ENCODE measurements around the gene NCAPD3. TPM values are rescaled to one million over a fixed set of nuclear protein-coding genes. Genes with fewer than 3 reads are reported as not detected.

Gene NCAPD3
- total RNA-seq, 1 experiment from 2014 or later, result 49.6 TPM

DNA sequence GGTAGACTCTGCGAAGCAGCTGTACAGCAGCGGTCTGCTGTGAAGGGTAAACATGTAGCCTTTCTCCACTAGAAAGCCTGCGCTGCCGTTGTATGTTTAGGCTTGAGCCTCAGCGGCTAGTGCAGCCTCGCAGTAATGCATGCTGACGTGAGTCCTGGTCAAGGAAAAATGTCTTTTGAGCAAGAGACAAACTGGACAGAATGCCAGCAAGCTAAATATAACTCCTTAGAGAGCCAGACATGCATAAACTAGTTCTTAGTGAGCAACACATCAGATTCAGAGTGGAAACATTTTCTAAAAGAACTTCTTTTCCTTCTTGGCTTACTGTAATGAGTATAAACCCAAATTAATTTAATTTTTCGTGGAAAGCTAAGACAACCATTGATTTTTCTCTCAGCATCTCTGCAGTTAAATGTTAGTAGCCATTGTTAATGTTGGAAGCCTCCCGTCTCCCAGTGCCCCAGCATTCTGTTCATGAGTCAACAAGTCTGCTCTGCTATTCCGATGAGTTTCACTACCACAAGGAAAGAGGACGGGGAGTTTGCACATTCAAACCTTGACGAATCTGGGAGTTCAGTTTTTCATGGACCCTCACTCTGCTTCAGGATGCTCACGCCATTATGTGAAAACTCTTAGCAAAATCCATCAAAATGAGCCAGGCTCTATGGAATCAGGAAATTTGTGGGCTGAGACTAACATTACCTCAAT, 103.5 kb downstream of the NCAPD3 start:
- no peak for DNase-seq
- Histone ChIP-seq H3K27ac (no peak overlapping the region), H4K20me1 (ENCODE audit: insufficient read depth) (no peaks in the 10 kb centered on the region), H3K4me3 (no peak overlapping the region), H3K9me2 (ENCODE audit: insufficient read depth) (no peaks in the 10 kb centered on the region), H3K4me2 (no peak overlapping the region), H3F3A (ENCODE audit: insufficient read depth, low read depth) (no peaks in the 10 kb centered on the region), H3K9me3 (ENCODE audit: insufficient read depth, low read depth) (no peaks in the 10 kb centered on the region), H3K36me3 (ENCODE audit: low read depth) (no peaks in the 10 kb centered on the region), H3K27me3 (ENCODE audit: insufficient read depth, low read depth) (peaks cover 77% of the 10 kb centered on the region), H3K79me2 (ENCODE audit: low read depth) (no peaks in the 10 kb centered on the region), H3K4me1 (replicated peaks; ENCODE audit: insufficient read depth) (no peaks in the 10 kb centered on the region), H2AFZ (no peak overlapping the region)
- POLR2A ChIA-PET (ENCODE audit: unreplicated experiment), result no interaction called here
- no TSS peak for BruUV-seq (replicated peaks)
- CTCF ChIA-PET, result no interaction called here
- TF ChIP-seq EZH2 (IDR thresholded peaks at IDR 0.05; ENCODE audit: low read depth), result no peak
- TF ChIP-seq, protein P1, sequence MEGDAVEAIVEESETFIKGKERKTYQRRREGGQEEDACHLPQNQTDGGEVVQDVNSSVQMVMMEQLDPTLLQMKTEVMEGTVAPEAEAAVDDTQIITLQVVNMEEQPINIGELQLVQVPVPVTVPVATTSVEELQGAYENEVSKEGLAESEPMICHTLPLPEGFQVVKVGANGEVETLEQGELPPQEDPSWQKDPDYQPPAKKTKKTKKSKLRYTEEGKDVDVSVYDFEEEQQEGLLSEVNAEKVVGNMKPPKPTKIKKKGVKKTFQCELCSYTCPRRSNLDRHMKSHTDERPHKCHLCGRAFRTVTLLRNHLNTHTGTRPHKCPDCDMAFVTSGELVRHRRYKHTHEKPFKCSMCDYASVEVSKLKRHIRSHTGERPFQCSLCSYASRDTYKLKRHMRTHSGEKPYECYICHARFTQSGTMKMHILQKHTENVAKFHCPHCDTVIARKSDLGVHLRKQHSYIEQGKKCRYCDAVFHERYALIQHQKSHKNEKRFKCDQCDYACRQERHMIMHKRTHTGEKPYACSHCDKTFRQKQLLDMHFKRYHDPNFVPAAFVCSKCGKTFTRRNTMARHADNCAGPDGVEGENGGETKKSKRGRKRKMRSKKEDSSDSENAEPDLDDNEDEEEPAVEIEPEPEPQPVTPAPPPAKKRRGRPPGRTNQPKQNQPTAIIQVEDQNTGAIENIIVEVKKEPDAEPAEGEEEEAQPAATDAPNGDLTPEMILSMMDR (conservative IDR thresholded peaks at IDR 0.05), result no peak
- intact Hi-C loops (cut with micrococcal nuclease; ENCODE audit: unreplicated experiment), result no loop called here

DNA sequence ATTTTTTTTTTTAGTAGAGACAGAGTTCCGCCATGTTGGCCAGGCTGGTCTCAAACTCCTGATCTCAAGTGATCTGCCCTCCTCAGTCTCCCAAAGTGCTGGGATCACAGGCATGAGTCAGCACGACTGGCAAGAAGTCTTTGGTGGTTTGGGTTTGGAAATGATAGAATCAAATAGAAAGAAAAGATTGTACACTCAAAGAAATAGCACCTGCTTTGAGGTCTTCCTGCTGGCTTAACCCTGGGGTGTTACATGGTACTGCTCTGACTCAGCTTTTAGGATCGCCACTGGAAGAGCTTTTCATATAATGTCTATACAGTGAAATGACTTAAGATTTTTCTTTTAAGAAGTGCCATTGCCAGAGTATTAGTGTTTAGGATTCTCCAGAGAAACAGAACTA, 104.7 kb downstream of the NCAPD3 start:
- Histone ChIP-seq H3K9me2 (ENCODE audit: insufficient read depth) (no peaks in the 10 kb centered on the region), H3K36me3 (ENCODE audit: low read depth) (no peaks in the 10 kb centered on the region), H3K27me3 (ENCODE audit: insufficient read depth, low read depth) (peaks cover 66% of the 10 kb centered on the region), H3K4me3 (no peak overlapping the region), H3K9me3 (ENCODE audit: insufficient read depth, low read depth) (no peaks in the 10 kb centered on the region), H4K20me1 (ENCODE audit: insufficient read depth) (no peaks in the 10 kb centered on the region), H3K27ac (no peak overlapping the region), H3K4me1 (replicated peaks; ENCODE audit: insufficient read depth) (no peaks in the 10 kb centered on the region), H2AFZ (no peak overlapping the region), H3K79me2 (ENCODE audit: low read depth) (no peaks in the 10 kb centered on the region), H3F3A (ENCODE audit: insufficient read depth, low read depth) (no peaks in the 10 kb centered on the region), H3K4me2 (no peak overlapping the region)
- no TSS peak for BruUV-seq (replicated peaks)
- no peak for DNase-seq
- TF ChIP-seq, protein P1 (conservative IDR thresholded peaks at IDR 0.05), result no peak
- no peak for TF ChIP-seq EZH2 (IDR thresholded peaks at IDR 0.05; ENCODE audit: low read depth)
- CTCF ChIA-PET, result no interaction called here
- POLR2A ChIA-PET (ENCODE audit: unreplicated experiment), result no interaction called here
- intact Hi-C loops (cut with micrococcal nuclease; ENCODE audit: unreplicated experiment), result no loop called here

DNA sequence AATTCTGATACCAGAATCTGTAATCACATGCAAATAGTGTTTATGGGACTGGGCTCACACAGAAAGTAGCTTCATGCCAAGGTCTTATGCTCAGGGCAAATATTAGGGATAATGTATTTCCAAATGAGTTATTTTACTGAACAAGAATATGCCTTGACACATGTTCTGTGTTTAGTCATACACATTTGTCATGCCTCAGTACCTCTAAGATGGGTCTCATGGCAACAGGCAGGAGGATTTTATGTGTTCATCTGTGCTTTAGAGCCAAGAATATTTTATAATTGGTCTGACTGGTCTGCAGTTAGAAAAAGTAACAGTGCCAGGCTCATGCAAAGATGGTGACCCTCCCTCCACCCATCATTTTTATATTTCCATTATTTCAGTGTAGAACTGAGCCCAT, 105.8 kb downstream of the NCAPD3 start:
- H3K9me2 ChIP-seq (ENCODE audit: insufficient read depth), result no peaks in the 10 kb centered on the region
- H3K4me1 ChIP-seq (replicated peaks; ENCODE audit: insufficient read depth), result no peaks in the 10 kb centered on the region
- no peaks in the 10 kb centered on the region for H3K36me3 ChIP-seq (ENCODE audit: low read depth)
- H3K27ac ChIP-seq, result no peak overlapping the region
- no peak overlapping the region for H3K4me2 ChIP-seq
- no peak for DNase-seq
- peaks cover 58% of the 10 kb centered on the region for H3K27me3 ChIP-seq (ENCODE audit: insufficient read depth, low read depth)
- no peak overlapping the region for H3K4me3 ChIP-seq
- H3K9me3 ChIP-seq (ENCODE audit: insufficient read depth, low read depth), result no peaks in the 10 kb centered on the region
- no TSS peak for BruUV-seq (replicated peaks)
- TF ChIP-seq, protein P1 (conservative IDR thresholded peaks at IDR 0.05), result no peak
- no peak for TF ChIP-seq EZH2 (IDR thresholded peaks at IDR 0.05; ENCODE audit: low read depth)
- no peak overlapping the region for H2AFZ ChIP-seq
- ChIA-PET CTCF (no interaction called here), POLR2A (ENCODE audit: unreplicated experiment) (no interaction called here)
- no peaks in the 10 kb centered on the region for H3K79me2 ChIP-seq (ENCODE audit: low read depth)
- intact Hi-C loops (cut with micrococcal nuclease; ENCODE audit: unreplicated experiment), result no loop called here
- no peaks in the 10 kb centered on the region for H4K20me1 ChIP-seq (ENCODE audit: insufficient read depth)
- no peaks in the 10 kb centered on the region for H3F3A ChIP-seq (ENCODE audit: insufficient read depth, low read depth)
